Right renal cortex interstitium (tissue), 3 donors: ENCODE measurements around the gene CAMKMT. TPM values are rescaled to one million over a fixed set of nuclear protein-coding genes. Genes with fewer than 3 reads are reported as not detected.
A peak's percentile ranks its signal among the peaks of the same experiment; 100 is the strongest.

ENCODE experiments used
- DNase-seq, 3 donors: peaks; one replicate each; pipeline ENCODE4 v3.0.0-alpha.2; 2013; ENCODE audit warnings: low read depth in 3 of 3, low spot score in 2 of 3
- polyA plus RNA-seq, 3 donors: library from polyadenylated mRNA; unstranded; fragments of 120-200 nt; gene quantifications; one replicate each; pipeline ENCODE4 v1.2.1, GENCODE V29; 2013; ENCODE audit not compliant: insufficient read length in 3 of 3

The CAMKMT gene
- polyA plus RNA-seq, 3 donors, result 13.8 to 16.7 (median 16.3) TPM

DNA sequence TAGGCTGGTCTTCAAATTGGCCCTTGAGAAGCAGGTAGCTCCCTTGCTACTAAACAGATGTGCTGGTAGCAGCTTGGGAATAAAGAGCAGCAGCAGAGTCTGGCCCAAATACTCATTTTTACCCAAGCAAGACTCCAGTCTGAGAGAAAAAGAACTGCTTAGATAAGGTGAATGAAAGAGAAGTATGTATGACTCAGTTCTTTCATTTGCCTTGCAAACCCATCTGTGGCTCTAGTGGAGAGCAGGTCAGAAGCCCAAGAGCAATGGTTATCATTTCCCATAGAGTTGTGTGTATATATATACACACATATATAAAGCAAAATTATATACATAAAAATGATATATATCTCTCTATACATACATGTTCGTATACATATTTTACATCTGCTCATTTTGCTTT, 80.3 kb downstream of the CAMKMT start:
- no peak for DNase-seq

DNA sequence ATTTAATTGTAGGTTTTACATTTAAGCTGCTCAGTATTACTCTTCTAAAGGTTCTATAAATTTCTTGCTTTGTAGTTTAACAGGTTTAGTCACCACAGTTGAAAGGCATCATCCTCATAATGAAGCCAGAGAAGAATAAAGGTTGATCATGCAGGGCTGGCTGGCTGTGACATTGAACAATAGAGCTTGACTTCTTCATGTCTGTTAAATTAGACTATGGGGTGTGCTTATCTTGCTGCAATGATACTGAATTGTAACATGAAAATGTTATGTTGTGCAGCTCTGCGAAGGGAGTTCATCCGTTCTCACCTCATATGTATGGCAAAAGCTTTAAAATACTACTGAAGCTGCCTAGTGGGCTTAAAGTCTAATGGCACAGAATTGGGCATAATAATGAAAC, 81.8 kb downstream of the CAMKMT start:
- DNase-seq, result no peak

DNA sequence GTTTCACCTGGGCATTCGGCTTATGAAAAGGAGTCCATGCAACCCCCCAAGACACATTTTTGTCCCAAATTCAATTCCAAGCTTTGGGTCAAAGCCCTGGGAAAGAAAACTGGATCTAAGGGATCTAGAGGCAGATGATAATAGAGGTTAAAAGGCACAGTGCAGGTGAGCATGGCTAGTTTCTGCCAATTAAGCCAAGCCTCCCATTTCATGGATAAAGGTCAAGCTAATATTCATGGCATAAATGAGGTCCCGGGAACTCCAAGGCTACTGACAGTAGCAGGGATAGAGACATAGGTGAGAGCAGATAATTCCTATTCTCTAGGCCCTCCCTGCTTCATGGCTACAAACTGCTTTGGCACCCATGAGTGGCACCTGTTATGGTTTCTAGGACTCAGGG, 83.1 kb downstream of the CAMKMT start:
- no peak for DNase-seq

DNA sequence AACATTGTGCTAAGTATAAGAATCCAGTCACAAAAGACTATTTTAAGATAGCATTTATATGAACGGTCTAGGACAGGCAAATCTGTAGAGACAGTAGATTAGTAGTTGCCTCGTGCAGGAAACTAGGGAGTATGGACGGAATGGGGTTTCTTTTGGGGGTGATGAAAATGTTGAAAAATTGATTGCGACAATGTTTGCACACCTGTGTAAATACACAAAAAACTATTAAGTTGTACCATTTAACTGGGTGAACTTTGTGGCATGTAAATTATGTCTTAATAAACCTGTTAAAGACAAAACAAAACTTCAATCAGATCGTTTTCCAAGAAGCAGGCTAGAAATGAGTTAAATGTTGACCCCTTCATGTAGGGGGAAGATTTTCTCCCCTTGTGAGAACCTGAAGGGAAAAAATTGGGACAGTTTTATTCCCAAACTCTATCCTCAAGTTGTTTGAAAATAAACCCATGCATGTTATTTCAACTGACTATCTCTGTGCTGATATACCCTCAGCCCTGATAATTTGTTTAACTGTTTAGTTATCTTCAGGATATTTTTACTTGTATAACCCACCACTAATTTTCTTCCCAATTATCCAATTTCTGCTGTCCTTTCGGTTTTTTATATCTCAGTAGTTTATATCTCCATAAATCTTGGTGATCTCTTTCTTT, 87.2 kb downstream of the CAMKMT start:
- no peak for DNase-seq

DNA sequence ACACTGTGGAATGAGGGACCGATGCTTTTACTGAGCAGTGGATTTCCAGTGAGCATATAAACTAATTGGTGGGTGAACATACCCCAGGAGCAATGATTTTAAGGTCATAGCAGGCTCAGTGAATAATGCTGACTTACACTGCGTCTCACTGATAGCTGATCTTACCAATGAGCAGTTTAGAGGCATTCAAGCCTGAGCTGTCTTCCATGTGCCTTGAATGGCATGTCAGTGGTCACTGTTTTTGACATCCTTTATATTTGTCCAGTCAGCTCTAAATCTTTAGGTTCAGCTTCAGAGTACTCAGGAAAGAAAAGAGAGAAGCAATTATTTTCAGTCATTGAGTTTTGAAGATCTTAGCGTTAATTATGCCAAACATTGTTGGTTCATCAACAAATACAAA, 88.3 kb downstream of the CAMKMT start:
- no peak for DNase-seq

DNA sequence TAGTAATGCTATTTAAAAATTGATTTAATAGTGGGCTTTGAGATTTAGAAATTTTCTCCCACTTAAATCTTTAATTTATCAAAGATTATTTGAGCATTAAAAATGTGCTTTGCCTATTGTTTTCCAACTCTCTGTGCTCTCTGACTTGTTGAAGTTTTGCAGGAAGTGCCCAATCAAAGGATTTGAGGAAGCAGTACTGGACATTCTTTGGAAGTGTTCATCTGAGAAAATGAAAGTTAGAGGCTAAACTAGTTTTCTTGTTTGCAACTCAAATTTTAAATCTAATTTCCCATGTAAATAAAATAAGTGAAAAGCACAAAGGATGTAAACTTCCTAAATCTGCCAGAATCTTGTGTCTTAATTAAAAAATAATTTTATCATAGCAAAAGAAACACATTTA, 89.1 kb downstream of the CAMKMT start:
- no peak for DNase-seq

DNA sequence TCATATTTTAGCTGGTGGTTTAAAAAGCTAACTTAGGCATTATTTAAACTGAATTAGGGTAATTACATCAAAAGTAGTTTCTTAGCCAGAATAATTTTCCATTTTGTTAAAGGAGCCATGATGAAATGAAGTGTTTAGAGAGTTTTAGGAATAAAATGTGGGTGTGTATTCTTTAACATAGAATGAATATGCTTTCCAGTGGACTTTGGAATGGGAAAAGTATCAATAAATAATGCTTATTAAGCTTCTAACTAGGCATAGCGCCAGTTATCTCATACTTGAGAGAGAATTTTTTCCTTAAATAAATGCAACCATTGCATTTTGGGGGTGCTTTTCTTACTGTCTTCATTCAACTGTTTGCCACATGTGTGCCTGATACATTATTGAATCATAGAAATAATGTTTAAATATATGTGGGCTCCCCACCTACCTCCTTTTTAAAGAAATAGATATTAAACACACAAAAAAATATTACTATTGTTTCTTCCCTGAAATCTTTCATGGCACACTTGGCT, 90.4 kb downstream of the CAMKMT start:
- DNase-seq, result no peak

DNA sequence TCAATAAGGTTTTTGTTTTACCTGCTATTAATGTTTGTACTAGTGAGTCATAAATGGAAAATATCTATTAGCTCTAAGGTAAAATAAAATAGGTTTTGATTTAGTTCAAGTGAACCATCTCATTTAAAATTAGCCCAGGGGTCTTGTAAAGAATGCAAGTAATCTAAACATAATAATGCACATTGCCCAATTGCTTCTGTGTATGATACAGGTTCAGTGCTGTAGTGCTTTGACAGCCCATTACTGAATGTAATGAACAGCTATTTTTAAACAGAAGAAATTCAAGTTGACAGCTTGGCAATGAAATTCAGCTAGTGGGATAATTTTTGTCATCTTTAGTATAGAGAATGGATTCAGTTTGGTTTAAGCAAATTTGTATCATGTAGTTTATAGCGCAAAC, 91.5 kb downstream of the CAMKMT start:
- DNase-seq, result no peak

DNA sequence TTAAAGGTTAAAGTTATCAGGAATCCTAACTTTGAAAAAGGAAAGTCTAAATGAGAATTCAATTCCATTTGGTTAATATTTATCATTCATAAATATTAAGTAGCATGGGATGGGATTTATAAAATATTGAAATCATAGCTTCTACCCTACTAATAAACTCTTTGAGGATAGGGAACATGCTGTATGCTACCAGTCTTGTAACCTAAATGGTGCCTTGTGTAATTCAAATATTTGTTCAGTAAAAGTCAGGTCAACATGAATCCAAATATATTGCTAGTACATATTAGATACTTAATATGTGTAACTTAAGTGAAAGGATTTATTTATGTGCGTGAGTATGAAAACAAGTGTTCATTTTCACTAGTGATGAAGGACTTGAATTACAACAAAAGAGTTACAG, 94.1 kb downstream of the CAMKMT start:
- DNase-seq, result no peak

DNA sequence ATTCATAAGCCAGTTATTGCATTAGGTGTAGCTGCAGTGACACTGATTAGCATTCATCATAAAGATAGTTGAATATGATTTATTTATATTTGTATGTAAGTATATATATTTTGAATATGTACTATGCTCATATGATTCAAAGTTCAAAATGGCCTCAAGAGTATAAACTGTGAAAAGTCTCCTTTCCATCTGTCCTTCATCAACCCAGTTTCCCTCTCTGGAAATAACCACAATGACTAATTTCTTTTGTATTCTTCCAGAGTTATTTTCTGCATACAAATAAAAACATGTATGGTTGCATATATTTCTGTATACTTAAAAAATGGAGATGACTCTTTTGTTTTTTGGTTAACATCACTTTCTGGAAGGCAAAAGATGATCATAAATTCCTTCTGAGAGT, 95.2 kb downstream of the CAMKMT start:
- DNase-seq, result no peak

DNA sequence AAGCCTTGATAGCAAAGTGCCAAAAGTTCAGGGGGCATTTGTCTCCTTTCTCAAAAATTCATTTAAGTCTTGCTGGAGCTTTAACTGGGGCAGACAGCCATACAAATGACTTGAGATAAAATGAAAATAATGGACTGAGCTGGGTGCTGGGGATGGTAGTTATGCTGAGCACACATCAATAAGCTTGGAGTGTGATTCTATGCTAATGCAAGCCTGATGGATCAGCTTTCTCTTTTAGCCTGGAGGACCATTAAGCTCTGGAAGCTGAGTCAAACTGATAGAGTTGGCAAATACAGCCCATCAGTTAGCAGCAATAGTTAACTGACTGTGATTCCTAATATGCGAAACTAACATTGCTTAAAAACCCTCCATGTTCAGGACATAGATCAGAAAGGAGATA, 98.0 kb downstream of the CAMKMT start:
- no peak for DNase-seq

DNA sequence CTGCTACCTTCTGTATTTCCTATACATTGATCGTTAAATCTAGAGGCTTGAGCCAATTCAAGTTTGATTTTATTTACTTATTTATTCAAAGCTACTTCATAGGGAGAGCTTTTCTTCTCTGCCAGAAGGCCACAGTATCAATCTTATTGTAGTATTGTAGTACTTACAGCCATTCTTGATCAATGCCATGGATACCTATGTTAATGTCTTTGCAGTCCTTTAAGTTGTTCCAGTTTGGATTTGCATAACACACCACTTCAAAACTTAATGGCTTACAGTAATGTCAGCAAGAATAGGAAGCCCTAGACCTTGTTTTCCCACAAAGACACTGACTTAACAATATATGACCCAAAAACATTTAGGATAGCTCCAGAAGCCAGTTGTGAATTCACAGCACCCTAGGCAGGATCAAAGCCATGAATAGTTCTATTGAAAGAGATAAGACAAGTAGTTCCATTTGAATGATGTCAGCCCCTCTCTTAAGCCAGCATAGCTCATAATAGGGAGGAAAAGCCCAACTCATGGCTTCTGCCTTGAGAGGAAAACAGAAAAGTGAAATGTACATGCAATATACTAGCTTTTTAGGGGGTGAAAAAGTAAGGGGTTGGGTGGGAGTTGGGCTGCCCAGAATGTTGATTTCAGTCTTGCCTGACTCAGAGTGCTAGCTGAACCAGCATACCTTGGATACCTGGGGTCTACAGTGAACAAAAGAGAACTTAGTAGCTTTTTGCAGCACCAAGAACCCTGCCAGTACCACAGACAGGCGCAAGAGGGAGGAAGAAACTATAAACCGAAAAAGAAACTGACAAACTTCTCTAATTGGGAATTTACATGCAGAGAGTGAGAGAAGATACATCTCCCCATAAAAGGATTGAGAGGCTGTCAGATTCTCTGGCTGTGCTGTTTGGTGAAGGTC, 101.4 kb downstream of the CAMKMT start:
- no peak for DNase-seq

DNA sequence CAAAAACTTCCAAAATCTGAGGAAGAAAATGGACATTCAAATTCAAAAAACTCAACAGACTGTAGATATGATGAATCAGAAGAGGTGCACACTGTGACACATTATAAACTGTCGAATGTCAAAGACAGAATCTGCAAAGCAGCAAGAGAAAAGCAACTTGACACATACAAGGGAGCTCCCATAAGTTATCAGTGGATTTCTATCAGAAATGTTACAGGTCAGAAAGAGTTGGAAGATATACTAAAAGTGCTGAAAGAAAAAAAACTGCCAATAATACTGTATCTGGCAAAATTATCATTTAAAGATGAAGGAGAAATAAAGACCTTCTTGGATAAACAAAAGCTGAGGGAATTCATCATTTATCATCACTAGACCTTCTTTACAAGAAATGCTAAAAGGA, 102.7 kb downstream of the CAMKMT start:
- no peak for DNase-seq

DNA sequence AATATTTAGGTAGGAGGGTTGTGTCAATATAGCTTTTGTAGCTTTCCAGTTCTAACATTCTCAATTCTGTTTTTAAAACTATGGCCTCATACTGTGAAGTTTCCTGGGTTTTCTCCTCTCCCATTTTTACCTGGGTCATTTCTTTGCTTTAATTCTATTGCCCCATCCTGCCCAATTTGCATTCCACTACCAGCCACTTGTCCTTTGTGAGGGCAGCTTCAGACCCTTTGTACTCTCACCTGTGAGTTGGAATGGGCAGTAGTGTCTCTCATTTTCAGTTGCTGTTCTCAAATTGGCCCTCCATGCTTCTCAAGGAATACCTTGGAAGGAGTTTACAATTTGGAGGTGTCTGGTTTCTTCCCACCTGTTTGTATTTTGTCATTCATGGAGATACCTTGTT, 108.4 kb downstream of the CAMKMT start:
- no peak for DNase-seq

DNA sequence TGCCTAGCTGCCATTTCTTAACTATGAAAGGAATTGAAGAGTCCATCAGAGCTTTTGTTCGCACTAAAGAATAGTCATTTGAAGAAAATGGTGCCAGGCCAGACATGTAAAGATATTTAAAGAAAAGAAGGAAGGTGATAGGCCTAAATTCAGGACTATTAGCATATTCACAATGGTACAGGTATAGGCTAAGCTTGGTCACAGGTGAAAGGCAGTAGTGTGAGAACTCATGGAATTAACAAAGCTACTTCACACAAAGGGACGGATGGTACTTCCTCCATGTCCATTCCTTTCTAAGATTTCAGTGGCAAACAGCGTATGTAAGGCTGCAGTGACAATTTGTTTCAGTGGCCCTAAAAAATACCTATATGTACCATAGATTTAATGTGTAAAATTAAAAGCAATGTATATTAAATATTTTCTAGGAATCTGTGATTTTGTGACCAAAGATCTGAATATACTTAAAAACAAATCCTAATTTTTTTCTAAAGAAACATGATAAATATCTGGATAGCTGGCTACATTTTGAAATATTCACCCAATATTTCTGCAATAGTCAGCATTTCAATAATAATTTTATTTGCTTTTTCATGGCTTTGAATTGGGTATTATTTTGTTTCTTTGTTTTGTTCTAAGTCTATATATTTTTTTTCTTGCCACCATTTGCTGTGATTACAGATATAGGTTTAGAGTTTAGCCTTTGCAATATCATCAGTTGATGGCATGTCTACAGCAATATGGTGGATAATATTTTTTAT, 116.1 kb downstream of the CAMKMT start:
- DNase-seq, result no peak

DNA sequence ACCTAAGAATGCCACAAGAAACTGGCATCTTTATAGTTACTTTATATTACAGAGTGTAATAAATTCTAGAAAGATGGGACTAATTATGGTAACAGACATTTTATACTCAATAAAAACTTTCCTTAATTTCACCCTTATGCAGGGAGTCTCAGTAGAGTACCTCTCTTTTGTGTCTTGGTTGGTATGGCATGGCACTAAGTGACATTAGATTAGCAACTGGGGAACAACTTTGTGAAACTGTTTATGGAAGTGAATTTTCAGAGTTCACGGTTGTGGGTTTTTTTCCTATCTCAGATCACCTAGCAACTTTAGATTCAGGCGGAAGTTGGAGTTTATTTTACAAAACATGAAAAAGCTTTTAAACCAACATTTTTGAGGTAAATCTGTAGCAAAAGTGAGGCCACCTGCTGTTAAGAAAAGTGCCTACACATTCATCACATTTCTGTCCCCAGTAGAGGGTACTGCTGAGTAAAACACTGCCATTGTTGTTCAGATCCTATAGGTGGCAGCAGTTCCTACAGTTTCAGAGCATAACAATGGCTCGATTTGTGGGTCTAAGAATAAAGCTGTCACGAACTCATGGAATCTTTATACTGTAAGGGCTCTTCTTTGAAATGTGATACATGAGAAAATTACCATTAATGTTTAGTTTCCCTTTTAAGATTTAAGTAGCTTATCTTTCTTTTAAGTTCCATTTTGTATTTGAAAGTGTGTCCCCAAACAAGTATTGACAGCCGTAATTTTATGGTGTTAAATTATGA, 117.6 kb downstream of the CAMKMT start:
- DNase-seq, result peak; percentile 70 to 72 (median 71)

DNA sequence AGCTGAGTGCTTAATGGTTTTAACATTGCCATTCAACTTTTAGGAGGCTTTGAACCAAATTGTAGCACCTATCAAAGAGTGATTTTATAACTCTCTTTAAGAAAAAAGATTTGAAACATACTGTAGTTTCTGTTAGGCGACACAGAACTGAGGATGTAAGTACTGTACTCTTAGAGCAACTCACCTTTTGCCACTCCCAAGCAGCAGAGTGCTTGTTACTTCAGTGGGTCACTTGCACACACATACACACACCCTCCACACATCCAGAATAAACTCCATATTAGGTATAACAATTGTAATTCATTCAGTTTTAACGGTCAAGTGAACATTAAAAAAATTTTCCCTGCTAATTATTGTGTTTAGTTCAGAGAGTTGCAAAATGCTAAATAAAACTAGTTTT, 118.3 kb downstream of the CAMKMT start:
- no peak for DNase-seq

DNA sequence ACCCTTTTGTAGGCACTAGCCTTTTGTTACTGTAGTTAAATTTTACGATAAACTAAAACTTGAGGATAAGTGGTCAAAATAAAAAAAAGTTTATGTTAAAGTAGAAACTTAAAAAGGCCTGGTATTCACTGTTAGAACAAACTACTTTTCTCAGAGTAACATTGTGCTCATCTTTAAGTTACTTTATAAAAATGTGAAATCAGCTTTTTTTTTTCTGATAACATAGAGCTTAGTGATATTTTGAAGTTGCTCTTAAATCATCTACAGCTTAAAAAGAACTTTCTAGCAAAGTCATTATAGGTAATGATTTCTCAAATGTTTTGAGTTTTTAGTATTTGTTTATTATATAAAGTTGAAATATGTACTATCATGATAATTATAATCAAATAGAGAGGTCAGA, 125.3 kb downstream of the CAMKMT start:
- DNase-seq, result no peak

DNA sequence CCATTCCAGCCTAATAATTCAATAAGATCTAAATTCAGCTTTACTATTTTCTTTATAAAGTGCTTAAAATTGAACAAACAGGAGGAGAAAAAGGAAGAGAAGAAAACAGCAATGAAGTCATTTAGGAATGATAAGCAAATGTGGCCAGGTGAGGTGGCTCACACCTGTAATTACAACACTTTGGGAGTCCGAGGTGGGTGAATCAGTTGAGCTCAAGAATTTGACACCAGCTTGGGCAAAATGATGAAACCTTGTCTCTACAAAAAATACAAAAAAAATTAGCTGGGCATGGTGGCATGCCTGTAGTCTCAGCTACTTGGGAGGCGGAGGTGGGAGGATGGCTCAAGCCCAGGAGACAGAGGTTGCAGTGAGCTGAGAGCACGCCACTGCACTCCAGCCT, 129.0 kb downstream of the CAMKMT start:
- DNase-seq, result no peak

DNA sequence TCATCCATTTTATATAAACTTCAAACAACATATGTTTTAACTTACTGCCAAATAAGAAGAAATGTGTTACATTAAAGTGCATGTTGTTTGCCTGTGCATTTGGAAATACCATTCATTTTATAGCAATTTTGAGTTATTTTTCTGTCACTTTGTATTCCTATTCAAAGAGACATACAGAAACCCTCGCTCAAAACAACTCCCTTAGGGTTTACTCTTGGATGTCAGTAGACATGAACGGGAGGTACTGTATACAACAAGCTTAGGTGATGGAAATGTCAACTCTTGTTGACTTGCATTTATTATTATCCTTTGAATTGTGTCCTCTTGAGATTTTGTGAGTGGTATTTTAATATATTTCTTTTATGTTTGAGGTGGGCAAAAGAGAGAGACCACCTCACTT, 132.3 kb downstream of the CAMKMT start:
- no peak for DNase-seq

DNA sequence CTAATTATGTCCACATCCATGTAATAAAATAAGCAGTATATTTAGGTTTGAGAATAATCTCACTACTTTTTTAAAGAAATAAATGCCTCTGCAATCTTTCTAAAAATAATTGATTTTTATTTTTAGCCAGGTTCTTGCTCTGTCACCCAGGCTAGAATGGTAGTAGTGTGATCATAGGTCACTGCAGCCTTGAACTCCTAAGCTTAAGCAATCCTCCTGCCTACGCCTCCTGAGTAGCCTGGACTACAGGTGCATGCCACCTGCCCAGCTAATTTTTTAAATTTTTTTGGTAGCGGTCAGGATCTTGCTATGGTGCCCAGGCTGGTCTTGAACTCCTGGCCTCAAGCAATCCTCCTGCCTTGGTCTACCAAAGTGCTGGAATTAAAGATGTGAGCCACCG, 133.3 kb downstream of the CAMKMT start:
- DNase-seq, result no peak
